GM21619 (cell line): ENCODE measurements around the gene ASRGL1.

Experiments used
- ATAC-seq: cut with Tn5 transposase; IDR thresholded peaks from one replicate; pipeline ENCODE4 v1.9.1; 2021; ENCODE audit not compliant: unreplicated experiment

The ASRGL1 gene

GRCh38 chr11:62411524-62411923 is 74.3 kb downstream of the ASRGL1 start:
- ATAC-seq = no peak

DNA sequence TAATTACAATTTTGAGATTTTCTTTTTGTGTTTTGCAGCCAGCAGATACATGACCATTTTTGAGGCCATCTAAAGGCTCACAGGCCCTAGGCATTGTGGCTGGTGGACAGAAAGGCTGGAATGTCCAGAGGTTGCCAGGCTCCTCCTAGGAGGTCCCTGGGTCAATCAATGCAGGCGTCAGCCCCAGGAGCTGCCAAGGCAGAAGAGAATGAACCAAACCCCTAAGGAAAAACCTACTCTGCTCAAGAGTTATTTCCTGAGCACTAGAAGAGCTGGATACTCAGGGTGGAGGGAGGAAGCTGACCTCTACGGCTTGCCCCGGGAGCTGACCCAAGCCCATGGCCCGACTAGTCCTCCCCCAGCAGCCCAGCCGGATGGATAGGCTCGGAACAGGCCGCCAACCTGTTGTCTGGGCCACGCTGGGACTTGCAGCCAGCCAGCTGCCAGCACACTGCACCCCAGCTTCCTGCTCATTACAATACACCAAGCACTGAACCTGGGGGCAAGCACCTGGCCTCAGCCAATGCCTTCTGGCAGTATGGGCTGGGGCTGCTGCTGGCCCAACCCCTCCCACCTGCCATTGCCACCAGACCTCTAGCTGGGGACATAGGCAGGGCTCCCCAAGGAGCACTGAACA is 75.9 kb downstream of the ASRGL1 start:
- no peak for ATAC-seq

DNA sequence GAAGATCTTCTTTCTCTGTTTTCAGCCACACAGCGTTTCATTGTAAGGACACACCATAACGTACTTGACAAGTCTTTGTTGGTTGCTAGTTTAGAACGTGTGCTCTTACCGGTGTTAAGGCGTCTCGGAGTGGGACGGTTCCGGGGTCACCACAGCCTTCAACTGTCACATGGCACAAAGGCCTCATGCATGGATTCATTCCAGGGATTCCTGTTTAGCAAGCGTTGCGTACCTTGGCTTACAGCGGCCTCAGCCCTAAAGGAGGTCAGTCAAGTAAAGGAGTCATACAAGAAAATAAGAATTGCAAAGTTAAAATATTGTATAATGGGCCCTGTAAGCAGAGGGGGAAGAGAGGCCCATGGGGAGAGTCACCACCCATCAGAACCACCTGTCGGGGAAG is 79.3 kb downstream of the ASRGL1 start:
- no peak for ATAC-seq

- no peak for ATAC-seq
Measured at GRCh38 chr11:62418136-62418535, 80.9 kb downstream of the ASRGL1 start.

- ATAC-seq = no peak
Measured at GRCh38 chr11:62418733-62419132, 81.5 kb downstream of the ASRGL1 start, which contains the start of gene SCGB1A1. Gene SCGB1A1, plus strand, starts transcription at chr11:62419033. Its CDS starts 63 bp downstream, at chr11:62419096.

- no peak for ATAC-seq
Measured at GRCh38 chr11:62419314-62419929, 82.2 kb downstream of the ASRGL1 start.

DNA sequence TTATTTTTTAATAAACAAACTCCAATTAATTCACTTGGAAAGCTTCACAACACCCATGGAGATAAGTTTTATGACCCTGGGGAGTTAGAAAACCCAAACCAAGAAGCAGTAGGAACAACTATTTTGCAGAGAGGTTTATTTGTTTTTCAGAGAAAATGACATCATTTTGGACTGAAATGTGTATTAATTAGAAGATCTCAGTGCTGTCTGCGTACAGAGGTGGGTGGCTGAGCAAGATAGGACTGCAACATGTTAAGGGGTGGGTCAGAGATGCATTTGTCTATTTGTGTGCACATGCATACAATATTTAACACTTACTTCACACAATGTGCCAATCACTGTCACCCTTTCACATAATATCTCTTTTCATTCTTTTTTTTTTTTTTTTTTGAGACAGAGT is 82.7 kb downstream of the ASRGL1 start:
- ATAC-seq = no peak

GRCh38 chr11:62420882-62421281 is 83.6 kb downstream of the ASRGL1 start:
- ATAC-seq = no peak

DNA sequence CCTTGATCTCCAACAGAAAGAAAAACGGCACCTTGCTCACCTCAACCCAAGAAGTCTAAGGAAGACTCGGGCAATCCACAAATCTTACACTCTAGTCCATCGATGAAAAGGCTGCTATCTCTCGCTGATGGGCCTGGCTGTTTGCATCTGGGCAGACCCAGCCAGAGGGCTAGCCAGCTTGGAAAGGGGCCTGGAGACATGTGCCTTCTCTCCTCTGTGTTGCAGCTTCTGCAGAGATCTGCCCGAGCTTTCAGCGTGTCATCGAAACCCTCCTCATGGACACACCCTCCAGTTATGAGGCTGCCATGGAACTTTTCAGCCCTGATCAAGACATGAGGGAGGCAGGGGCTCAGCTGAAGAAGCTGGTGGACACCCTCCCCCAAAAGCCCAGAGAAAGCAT is 84.7 kb downstream of the ASRGL1 start:
- no peak for ATAC-seq

DNA sequence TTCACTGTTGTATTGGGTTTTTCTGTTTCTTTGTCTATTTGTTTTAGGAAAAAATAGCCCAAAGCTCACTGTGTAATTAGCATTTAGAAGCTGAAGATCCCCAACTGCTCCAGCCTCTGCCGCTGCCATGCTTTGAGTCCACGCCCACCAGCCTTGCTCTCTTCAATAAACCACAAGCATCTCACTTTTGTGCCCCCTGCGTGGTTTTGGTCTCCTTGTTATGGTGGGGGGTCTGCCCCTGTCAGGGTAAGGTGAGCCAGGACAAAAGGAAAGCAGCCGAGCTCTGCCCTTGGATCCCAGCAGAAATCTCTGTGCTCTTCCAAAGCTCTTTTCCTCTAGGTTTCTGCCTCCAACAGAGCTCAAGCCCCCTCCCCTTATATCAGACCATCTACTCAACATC is 85.8 kb downstream of the ASRGL1 start:
- no peak for ATAC-seq

DNA sequence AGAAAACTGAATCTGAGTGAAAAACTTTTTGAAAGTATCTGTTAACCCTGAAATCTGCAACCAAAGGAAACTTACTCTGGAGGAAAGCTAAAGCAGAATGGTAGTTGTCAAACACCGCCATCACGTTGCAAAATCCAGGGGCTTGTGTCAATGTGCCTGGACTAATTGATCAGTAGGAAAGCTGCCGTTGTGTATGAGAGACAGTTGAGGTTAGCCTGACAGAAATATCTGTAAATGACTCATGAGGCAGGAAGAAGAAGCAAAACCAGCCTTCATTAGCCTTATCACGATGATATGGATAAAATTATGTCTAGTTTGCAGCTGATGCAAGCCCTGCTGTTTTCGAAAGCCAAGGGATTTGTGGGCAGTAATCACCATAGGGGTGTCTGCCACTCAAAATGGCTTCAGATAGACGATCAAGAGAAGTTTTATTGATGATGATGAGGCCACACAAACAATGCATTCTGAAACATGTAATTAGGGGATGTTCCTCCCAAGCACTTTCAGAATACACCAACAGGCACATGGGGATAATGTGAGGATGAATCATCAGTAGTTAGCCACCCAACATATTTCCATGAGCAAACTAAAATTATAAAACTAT is 90.5 kb downstream of the ASRGL1 start:
- no peak for ATAC-seq

GRCh38 chr11:62428871-62429560 is 91.8 kb downstream of the ASRGL1 start:
- no peak for ATAC-seq

GRCh38 chr11:62430425-62430824 is 93.2 kb downstream of the ASRGL1 start:
- no peak for ATAC-seq

DNA sequence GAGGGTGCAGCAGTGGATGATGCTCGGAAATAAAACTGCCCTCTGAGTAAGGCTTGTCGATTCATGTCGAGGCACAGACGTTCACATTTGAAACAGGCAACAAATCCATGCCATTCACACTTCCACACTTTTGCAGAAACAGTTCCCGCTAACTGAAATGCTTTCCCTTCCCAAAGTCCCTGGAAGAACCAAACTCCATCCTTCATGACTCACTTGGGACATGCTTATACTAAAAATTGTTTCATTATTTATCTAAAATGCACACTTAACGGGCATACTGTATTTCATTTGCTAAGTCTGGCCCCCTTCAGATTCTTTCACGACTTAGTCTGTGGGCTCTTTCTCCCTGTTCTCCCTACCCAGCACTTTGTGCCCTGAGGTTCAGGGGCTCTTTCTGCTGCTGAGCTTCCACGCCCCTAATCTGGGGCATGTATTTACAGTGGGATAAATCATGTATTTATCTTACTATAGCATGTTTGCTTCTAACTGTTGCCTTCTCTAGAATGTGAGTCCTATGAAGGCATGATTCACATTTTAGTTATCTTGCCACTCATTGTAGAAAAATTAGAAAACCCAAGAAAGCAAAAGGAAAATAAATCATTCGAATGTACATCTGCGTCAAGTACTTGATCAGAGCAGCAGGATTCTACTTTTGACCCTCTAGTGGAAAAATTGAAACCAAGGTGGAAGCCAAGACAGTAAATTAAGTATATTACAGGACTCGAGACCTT is 94.1 kb downstream of the ASRGL1 start:
- ATAC-seq = no peak

DNA sequence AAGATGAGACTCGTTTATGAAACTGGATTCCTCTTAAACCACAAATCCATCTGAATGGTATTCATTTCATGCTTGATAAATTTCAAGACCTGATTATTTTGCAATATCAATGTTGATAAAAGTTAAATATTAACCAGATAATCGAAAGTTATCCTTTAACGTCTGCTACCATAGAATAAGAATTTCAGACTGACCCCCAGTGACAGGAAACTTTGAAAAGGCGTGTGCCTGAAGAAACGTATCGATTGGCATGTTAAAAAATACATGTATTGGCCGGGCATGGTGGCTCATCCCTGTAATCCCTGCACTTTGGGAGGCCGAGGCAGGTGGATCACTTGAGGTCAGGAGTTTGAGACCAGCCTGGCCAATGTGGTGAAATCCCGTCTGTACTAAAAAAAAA is 95.4 kb downstream of the ASRGL1 start:
- ATAC-seq = no peak

GRCh38 chr11:62433141-62433903 is 96.1 kb downstream of the ASRGL1 start:
- ATAC-seq = no peak

GRCh38 chr11:62433904-62434276 is 96.6 kb downstream of the ASRGL1 start:
- no peak for ATAC-seq

DNA sequence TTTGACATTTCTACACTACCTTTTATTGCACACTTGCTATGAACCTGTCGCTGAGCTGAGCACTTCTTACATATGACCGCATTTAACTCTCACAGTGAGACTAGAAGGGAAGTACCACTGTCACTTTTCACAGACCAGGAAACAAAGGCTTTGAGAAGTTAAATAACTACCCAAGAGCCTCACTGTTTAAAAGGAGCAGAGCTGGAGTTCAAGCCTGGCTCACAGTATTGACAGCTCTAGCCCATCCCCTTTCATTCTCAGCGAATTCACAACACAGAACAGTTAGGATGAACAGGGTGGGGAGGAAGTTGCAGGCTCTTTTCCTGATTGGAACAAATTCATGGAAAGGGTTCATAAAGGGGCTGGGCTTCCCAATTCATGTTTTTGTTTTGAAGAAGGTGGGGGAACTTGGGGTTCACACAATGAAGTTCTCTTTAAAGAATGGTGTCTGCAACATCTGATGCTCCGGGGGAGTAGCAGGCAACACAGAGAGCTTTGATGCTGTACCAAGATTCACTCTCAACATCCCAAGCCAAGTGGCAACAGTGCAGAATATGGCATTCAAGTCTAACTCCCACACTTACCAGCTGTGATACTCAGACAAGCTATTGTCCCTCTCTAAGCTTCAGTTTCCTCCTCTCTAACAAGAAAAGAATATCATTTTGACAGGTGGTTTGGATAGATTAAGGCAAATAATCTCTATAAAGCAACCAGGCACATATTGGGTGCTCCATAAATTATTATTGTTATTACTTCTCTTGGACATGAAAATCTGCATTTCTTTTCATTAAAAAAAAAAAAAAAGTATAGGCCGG is 98.8 kb downstream of the ASRGL1 start:
- no peak for ATAC-seq

DNA sequence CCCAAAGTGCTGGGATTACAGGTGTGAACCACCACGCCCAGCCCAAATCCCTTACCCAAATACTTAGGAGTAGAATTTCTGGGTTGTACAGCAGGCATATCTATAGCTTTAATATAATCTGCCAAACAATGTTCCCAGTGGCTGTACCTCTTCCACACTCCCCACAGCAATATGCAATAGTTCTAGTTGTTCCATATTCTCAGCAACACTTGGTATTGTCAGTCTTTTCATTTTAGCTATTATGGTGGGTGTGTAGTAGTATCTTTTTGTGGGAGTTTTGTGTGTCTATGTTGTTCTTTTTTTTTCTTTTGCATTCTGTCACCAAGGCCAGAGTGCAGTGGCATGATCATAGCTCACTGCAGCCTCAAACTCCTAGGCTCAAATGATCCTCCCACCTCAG is 100.4 kb downstream of the ASRGL1 start:
- ATAC-seq = no peak

GRCh38 chr11:62438641-62439040 is 101.4 kb downstream of the ASRGL1 start:
- ATAC-seq = no peak
